HG02571 (cell line): ENCODE results near the gene PPFIBP1.
"Not testable (repeated sequence)": the region's sequence is repeated elsewhere in the genome, so short reads cannot be mapped to it uniquely, and the experiment has no call there.

Source experiments
- ATAC-seq: cut with Tn5 transposase; IDR thresholded peaks from one replicate; pipeline ENCODE4 v1.9.1; 2021; ENCODE audit warnings: mild to moderate bottlenecking, moderate library complexity; ENCODE audit not compliant: unreplicated experiment

PPFIBP1 gene

DNA sequence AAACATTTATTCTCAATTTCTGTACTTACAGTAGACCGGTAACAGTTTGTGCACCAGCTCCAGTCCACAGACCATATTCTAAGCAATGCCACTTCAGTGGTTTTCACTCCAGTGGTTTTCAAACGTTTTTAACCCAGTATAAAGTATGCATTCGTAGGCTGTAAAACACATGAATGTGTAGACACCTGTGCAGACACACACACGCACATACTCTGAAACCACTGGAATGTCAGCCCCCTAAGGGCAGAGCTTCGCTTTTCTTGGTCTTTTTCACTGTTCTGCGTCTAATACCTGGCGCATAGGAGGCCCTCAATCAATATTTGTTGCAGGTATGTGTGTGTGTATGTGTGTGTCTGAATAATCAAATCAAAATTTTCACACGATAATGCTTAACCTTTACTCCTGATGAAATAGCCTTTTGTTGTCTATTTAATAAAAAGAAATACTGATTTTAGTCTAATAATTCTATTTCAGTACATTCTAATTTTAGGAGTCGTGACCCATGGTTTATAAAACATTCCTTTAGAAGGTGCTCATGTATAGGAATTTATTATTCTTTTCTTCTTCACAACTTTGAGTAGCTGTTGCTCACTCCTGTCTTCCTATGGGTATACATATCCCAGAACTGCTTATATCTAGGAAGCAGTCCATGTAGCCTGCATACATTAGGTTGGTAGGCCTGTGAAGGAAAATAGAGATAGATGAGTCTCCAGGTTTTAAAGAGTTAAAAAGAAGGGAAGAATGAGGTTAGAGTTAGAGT is 98.6 kb downstream of the PPFIBP1 start:
- ATAC-seq, result no peak

DNA sequence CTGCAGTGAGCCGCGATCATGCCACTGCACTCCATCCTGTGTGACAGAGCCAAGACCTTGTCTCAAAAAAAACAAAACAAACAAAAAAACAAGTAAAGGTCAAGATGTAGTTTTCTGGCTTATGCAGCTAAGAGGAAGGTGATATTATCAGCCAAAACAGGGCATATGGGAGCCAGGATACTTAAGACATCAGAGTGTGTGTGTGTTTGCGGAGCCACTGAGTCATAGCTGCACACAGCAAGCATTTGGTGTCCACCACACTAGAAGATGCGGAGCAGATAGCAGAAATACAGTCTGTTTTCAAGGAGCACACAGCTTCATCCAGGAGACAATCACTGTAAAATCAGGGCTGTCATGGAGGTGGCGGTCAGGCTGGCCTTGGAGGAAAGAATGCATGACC is 99.6 kb downstream of the PPFIBP1 start:
- no peak for ATAC-seq

DNA sequence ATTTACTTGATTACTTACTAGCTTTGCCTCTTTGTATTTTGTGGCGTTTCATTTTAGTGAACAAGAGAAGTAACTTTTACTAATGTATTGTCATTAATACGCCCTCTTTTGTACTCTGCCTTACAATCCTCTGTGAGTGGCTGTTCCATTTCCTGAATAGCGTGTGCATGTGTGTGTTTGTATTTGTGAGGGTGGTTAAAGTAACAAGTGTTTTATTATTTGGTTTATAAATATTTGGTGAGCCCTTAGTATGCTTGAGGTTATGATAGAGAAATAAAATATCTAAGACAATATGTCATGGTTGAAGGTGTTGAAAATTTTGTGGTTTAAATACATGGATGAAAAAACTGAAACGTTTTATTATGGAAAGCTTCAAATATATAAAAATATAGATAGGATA is 100.6 kb downstream of the PPFIBP1 start:
- no peak for ATAC-seq

DNA sequence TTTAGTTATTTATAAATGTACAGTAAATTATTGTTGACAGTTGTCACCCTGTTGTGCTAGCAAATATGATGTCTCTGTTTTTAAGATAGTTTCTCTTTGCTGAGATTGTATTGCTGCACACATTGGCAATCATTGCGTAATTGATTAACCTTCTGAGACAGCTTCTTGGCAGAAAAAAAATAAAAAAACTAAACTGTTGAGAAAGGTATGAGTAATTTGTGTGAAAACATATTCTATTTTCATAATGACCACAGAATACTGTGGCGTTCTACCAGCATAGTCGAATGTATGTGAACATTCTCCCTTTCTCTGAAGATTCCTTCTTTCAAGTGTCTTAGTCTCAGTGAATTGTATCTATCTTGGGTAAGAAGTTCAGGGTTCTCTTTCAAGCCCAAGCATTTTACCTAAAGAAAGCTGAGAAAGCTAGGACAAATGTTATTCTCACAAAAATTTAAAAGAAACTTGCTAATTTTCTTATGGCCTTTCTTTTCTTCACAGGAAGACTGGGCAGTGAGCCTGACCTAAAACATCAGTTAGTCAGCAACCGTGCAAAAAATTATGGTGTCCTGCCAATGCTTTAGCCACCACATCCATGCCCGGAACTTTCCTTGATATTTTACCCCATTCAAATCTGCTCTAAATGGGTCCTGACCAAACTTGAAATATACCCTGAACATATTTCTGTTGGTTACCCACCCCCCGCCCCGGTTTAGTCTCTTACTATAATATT is 103.3 kb downstream of the PPFIBP1 start:
- no peak for ATAC-seq

DNA sequence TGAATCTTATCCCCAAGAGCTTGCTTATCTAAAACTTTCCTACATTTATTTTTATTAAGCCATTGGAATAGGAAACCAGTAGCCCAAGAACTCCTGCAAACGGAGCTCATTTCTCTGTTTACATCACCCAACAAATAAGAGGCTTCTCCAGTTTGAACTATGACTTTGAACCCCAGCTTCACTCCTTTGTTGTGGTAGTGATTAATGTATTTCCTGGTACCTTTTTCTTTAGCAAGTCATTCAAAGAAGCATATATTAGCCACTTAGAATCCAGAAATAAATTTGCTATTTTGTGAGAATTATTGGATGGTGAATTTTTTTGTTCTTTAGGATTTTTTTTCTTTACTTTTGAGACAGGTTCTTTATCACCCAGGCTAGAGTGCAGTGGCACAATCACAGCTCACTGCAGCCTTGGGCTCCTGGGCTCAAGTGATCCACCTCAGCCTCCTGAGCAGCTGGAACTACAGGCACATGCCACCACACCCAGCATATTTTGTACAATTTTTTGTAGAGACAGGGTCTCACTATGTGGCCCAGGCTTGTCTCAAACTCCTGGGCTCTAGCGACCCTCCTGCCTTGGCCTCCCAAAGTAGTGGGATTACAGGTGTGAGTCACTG is 104.0 kb downstream of the PPFIBP1 start:
- not testable (repeated sequence) for ATAC-seq

- ATAC-seq, result not testable (repeated sequence)
These were observed 106.2 kb downstream of the PPFIBP1 start for GRCh38 chr12:27630219-27630618.

DNA sequence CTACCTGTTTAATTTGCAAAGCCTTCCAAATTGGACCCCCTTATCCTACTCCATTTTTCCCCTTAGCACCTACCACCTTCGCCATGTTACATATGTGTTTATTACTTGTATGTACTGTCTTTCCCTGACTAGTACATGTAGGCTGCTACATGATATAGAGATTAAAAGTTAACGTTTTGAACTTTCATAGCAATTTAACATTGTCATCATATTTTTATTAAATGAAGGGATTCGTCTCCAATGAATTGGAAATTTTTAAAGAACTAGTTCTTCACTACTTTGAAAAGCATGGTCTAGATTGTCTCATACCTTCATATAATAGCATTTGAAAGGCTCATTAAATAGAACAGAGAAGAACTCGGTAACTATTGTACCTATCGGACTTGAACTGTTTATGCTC is 107.4 kb downstream of the PPFIBP1 start:
- no peak for ATAC-seq

DNA sequence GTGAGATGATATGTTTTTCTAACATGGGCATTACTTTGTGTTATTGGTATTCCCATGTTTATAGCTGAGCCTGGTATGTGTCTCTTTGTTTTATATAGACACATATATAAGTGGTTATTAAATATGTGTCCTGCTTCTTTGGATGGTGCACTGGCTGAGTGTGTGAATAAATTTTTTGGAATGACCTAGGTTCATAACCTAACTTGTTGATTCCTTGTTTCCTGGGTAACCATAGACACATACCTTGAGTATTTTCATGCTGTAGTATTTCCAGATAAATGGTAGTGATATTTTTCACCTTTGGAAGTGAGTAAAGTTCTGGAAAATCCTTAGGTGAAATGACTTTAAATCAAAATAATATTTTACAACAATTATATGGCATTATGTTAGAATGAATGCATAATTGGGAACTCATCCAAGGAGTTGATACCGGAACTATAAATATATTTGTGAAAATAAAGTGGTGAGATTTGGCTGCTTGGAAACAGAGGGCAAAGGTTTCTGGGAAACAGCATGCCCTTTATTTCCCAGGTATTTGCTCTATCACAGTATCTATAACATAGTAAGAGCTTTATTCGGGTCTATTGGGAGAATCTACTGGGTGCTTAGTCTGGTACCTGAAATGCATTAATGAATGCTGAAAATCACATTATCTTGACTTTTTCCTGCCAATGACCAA is 107.9 kb downstream of the PPFIBP1 start:
- no peak for ATAC-seq

DNA sequence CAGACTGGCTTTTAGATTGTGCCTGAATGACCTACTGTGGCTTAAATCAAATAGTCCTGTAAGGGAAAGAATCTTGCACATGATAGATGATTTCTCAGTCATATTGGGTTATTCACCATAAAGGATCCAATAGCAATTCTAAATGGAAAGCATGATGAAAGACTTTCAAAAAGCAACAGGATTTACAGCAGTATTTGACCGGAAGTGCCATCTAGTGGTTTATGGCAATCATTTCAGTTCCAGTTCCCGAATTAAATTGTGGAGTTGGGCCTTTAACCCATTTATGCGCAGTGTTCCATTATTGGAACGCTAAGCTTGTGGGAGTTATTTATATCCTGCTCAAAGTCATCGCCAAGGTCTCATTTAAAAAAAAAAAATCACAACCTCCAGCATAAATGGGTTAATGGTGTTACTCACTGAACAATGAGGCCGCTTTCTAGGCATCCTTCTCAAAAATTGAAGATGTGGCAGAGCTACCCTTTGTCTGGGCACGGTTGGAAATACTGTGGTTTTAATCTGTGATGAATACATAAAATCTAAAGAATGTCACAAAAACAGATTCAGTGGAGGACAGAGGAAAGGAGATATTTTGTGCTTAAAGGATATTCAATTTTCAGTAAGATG is 111.5 kb downstream of the PPFIBP1 start:
- no peak for ATAC-seq

DNA sequence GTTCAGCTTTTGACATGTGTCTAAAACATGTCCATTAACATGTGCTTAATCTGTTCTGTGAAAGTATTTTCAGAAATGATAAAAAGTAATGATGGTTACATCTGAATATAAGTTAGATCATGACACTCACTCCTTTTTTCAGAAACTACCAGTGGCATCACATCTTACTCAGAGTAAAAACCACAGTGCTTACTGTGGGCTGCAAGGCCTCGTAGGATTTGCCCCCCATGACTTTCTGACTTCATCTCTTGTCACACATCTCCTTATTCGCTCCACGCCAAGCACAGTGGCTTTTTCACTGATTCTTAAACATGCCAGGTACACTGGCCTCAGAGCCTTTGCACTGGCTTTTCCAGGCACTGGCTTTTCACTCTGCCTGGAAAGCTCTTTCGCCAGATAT is 112.6 kb downstream of the PPFIBP1 start:
- not testable (repeated sequence) for ATAC-seq

GRCh38 chr12:27637524-27637923 is 113.5 kb downstream of the PPFIBP1 start:
- ATAC-seq, result no peak

GRCh38 chr12:27639265-27639664 is 115.3 kb downstream of the PPFIBP1 start:
- no peak for ATAC-seq

GRCh38 chr12:27640566-27641200 is 116.7 kb downstream of the PPFIBP1 start:
- not testable (repeated sequence) for ATAC-seq

GRCh38 chr12:27642361-27642760 is 118.4 kb downstream of the PPFIBP1 start:
- not testable (repeated sequence) for ATAC-seq

GRCh38 chr12:27642892-27643291 is 118.9 kb downstream of the PPFIBP1 start:
- not testable (repeated sequence) for ATAC-seq

- ATAC-seq, result no peak
These were observed 120.3 kb downstream of the PPFIBP1 start for GRCh38 chr12:27644158-27644845.

DNA sequence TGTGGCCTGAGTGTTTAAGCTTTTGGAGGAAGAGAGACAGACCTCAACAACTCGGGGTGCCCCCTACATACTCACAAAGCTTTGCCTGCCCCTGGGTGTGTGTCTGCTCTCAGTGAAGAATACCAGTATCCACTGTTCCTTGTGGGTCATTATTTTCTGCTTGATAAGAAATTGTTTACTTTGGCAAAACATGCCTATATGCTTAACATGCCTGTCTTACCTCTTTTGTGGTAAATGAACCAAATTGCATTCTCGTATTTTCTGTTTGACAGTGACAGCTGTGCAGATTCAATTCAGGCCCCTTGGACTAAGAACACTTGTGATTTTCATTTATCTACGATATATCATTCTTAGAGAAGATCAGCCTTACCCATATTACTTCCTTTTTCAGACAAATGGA is 121.7 kb downstream of the PPFIBP1 start:
- ATAC-seq, result no peak

- no peak for ATAC-seq
These were observed 122.1 kb downstream of the PPFIBP1 start for GRCh38 chr12:27646149-27646548.

DNA sequence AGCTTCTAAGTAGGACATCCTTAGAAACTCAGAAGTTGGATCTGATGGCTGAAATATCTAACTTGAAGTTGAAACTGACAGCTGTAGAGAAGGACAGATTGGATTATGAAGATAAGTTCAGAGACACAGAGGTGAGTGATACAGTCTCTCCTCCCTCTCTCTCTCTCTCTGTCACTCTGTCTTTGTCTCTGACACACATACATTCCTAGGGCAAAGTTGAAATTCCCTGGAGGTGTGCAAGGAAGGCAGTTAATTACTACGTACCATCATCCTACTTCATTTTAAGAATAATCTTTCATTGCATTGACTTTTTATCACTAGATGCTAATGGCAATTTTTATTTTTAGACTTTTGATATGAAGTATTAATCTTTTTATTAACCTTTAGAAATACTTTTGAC is 126.0 kb downstream of the PPFIBP1 start:
- no peak for ATAC-seq

DNA sequence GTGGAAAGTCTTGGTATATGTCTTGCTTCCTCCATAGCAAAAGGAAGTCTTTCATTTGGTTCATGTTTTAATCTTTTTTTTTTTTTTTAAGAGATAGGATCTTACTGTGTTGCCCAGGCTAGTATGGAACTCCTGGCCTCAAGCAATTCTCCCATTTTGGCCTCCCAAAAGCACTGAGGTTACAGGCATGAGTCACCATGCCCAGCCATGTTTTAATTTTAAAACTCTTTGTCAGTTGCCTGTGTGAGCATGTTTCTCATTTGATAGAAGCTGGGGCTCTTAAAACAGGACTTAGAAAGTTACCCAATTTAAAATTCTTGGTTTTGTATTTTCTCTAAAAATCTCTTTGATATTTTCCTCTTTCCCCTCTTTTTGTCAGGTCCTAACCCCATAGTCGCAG is 127.2 kb downstream of the PPFIBP1 start:
- ATAC-seq, result no peak
